Breast epithelium (tissue), 4 donors: ENCODE data around the gene NOL3. TPM values are rescaled to one million over a fixed set of nuclear protein-coding genes. Genes with fewer than 3 reads are reported as not detected.

Experiments
- DNase-seq, 2 donors: peaks; one replicate each; pipeline ENCODE4 v3.0.0-alpha.2; 2019; ENCODE audit warnings: low spot score in 2 of 2
- H3K27ac ChIP-seq, 2 donors: fragments of 200-600 bp; sonication (generic) in 1 of 2; one replicate each; pipeline ENCODE4 v1.5.1; 2016 to 2019; ENCODE audit warnings: mild to moderate bottlenecking in 1 of 2
- H3K27me3 ChIP-seq, 2 donors: fragments of 200-600 bp; sonication (generic) in 1 of 2; one replicate each; pipeline versions ENCODE4 v1.5.1 to v1.6.0; 2017 to 2019; ENCODE audit warnings: control low read depth in 1 of 2, mild to moderate bottlenecking in 1 of 2
- H3K36me3 ChIP-seq: fragments of 200-600 bp; one replicate; pipeline ENCODE4 v1.5.1; 2019
- H3K4me1 ChIP-seq, 2 donors: fragments of 200-600 bp; sonication (generic); one replicate each; pipeline ENCODE4 v1.5.1; 2016 to 2019; ENCODE audit warnings: control low read depth in 1 of 2
- H3K4me3 ChIP-seq, 3 donors: fragments of 200-600 bp; sonication (generic); 1 replicate in 2 of 3; 2 replicates in 1 of 3; pipeline ENCODE4 v1.5.1; 2016 to 2019; ENCODE audit warnings: mild to moderate bottlenecking in 3 of 3, moderate library complexity in 2 of 3
- H3K9me3 ChIP-seq, 2 donors: fragments of 200-600 bp; sonication (generic) in 1 of 2; one replicate each; pipeline ENCODE4 v1.5.1; 2016 to 2019; ENCODE audit warnings: control low read depth in 1 of 2
- CTCF ChIP-seq, 3 donors: fragments of 450-650 bp; IDR thresholded peaks; one replicate each; pipeline ENCODE4 v1.5.1; 2016 to 2017; ENCODE audit warnings: antibody characterized with exemption in 3 of 3, mild to moderate bottlenecking in 3 of 3, moderate library complexity in 3 of 3
- POLR2A ChIP-seq: fragments of 450-650 bp; IDR thresholded peaks from one replicate; pipeline ENCODE4 v1.6.1; 2016; ENCODE audit warnings: antibody characterized with exemption, mild to moderate bottlenecking, moderate library complexity
- POLR2AphosphoS5 ChIP-seq, 3 donors: sonication (generic); formaldehyde crosslinking; IDR thresholded peaks; one replicate each; pipeline ENCODE4 v1.6.1; 2017; ENCODE audit warnings: antibody characterized with exemption in 3 of 3
- intact Hi-C: fragments of 100-400 bp; cut with DNase I; formaldehyde crosslinking; loops from one replicate; pipeline ENCODE4 v1.15.1; 2023; ENCODE audit warnings: low total_unique reads
- total RNA-seq, 3 donors: library from RNA; depleted of rRNA; stranded (reverse); fragments of >200 nt; gene quantifications; one replicate each; pipeline ENCODE4 v1.1.0, GENCODE V29; 2016

NOL3 gene
- total RNA-seq, 3 donors from 2014 or later: 39.7 to 87.7 (median 45.9) TPM

- Histone ChIP-seq H3K9me3 (no peaks in the 10 kb centered on the region), H3K4me1 (peaks cover 0 to 10% of the 10 kb centered on the region in 2 donors), H3K4me3 (no peak overlapping the region), H3K27me3 (no peaks in the 10 kb centered on the region), H3K36me3 (no peaks in the 10 kb centered on the region), H3K27ac (peak overlapping the region in 1 of 2 donors; percentile 43)
- DNase-seq: no peak
- no peak for TF ChIP-seq POLR2AphosphoS5 (IDR thresholded peaks at IDR 0.05)
- TF ChIP-seq POLR2A: no peak
- TF ChIP-seq CTCF (IDR thresholded peaks at IDR 0.05): no peak
- intact Hi-C loops: no loop called here
These were observed 12.3 kb upstream of the NOL3 start for GRCh38 chr16:67157892-67158635.

DNA sequence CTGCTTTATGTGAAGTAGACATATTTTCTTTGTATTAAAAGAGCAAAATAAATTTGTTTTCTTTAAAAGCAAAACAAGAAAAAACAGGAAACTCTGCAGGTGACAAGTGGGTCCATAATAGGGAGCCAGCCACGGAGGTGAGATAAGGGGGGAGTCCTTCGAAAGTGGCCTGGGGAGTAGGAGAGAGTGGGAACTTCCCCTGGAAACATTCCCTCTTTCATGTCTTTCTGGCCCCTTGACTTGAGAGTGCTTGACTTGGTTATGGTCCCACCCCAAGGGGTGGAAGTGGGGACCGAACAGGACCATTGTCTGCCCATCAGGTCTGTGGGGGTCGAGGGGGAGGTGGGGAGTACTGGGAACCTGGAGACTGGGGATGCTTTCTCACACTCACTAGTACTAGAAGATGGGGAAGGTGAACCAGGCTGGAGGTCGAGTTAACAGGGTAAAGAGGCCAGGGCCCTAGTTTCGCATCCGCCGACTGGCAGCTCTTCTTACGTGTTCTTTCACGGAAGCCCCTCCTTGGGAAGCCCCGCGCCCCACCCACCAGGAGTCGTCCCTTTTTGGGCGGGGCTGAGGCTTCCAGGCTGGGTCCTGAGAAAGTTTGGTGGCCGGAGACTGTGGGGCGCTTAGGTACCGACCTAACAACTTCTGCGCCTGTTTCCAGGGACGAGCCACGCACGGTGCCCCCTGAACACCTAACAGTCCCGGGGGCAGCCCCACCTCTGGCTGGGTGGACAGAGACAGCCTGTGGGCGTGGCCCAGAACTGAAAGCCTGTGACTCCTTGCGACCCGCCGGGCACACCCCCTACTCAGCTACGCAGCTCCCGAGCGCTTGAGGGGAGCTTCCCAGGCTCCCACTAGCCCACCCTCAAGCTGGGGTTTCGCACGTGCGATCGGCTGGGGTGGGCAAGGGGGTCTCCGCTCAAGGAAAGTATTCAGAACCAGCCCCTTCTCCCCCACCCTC is 11.4 kb upstream of the NOL3 start:
- peaks cover 5 to 11% of the 10 kb centered on the region in 2 donors for H3K4me1 ChIP-seq
- H3K27ac ChIP-seq: peak overlapping the region; percentile 81 to 86
- TF ChIP-seq CTCF (IDR thresholded peaks at IDR 0.05) (no peak), POLR2A (no peak), POLR2AphosphoS5 (IDR thresholded peaks at IDR 0.05) (no peak)
- intact Hi-C loops: no loop called here
- DNase-seq: no peak
- no peaks in the 10 kb centered on the region for H3K27me3 ChIP-seq
- H3K4me3 ChIP-seq: peak overlapping the region; percentile 80 to 96 (median 93)
- H3K9me3 ChIP-seq: no peaks in the 10 kb centered on the region
- H3K36me3 ChIP-seq: no peaks in the 10 kb centered on the region

GRCh38 chr16:67161595-67162058 is 8.7 kb upstream of the NOL3 start:
- Histone ChIP-seq H3K27me3 (no peaks in the 10 kb centered on the region), H3K27ac (no peak overlapping the region), H3K4me3 (peak overlapping the region in 2 of 3 donors; percentile 80 to 96), H3K4me1 (peaks cover 10 to 11% of the 10 kb centered on the region in 2 donors), H3K9me3 (no peaks in the 10 kb centered on the region), H3K36me3 (no peaks in the 10 kb centered on the region)
- no peak for DNase-seq
- TF ChIP-seq POLR2AphosphoS5 (IDR thresholded peaks at IDR 0.05) (no peak), CTCF (IDR thresholded peaks at IDR 0.05) (no peak), POLR2A (no peak)
- intact Hi-C loops: no loop called here

GRCh38 chr16:67162506-67163163 is 7.7 kb upstream of the NOL3 start:
- Histone ChIP-seq H3K27me3 (no peaks in the 10 kb centered on the region), H3K4me3 (peak overlapping the region; percentile 42 to 70 (median 52)), H3K9me3 (no peaks in the 10 kb centered on the region), H3K36me3 (no peaks in the 10 kb centered on the region), H3K4me1 (peaks cover 10 to 11% of the 10 kb centered on the region in 2 donors), H3K27ac (peak overlapping the region in 1 of 2 donors; percentile 19)
- TF ChIP-seq POLR2AphosphoS5 (IDR thresholded peaks at IDR 0.05) (no peak), POLR2A (no peak), CTCF (IDR thresholded peaks at IDR 0.05) (no peak)
- DNase-seq: no peak
- intact Hi-C loops: no loop called here
